Fibroblast of lung (primary cell): ENCODE data around the gene ABCA10. TPM values are rescaled to one million over a fixed set of nuclear protein-coding genes. Genes with fewer than 3 reads are reported as not detected.

Experiments used
- DNase-seq, 2 donors: peaks; one replicate each; pipeline versions ENCODE4 v3.0.0 to v3.0.0-alpha.2; 2010; ENCODE audit warnings: low read depth in 2 of 2
- H2AFZ ChIP-seq: 2 replicates; pipeline ENCODE4 v1.5.1; 2012; ENCODE audit warnings: low read length, control low read depth, inconsistent platforms
- H3K27ac ChIP-seq: 2 replicates; pipeline ENCODE4 v1.5.1; 2011; ENCODE audit warnings: low read length, control low read depth; ENCODE audit not compliant: insufficient read depth
- H3K27me3 ChIP-seq: 2 replicates; pipeline ENCODE4 v1.5.1; 2011; ENCODE audit warnings: mild to moderate bottlenecking, low read length; ENCODE audit not compliant: control insufficient read depth, insufficient read depth
- H3K36me3 ChIP-seq: 2 replicates; pipeline ENCODE4 v1.5.1; 2011; ENCODE audit warnings: low read length; ENCODE audit not compliant: control insufficient read depth, insufficient read depth
- H3K4me1 ChIP-seq: 2 replicates; pipeline ENCODE4 v1.5.1; 2011; ENCODE audit warnings: low read length; ENCODE audit not compliant: control insufficient read depth, insufficient read depth; ENCODE audit errors: extremely low read depth
- H3K4me2 ChIP-seq: 2 replicates; pipeline ENCODE4 v1.5.1; 2011; ENCODE audit warnings: low read length, control low read depth; ENCODE audit not compliant: insufficient read depth; ENCODE audit errors: extremely low read depth
- H3K4me3 ChIP-seq, 4 experiments: fragments of 200-600 bp in 1 of 4; sonication (generic) in 1 of 4; replicated peaks in 1 of 4; 2 replicates each; pipeline ENCODE4 v1.5.1; 2011 to 2016; ENCODE audit warnings: low read length in 4 of 4, low read depth in 3 of 4, mild to moderate bottlenecking in 3 of 4, control low read depth in 2 of 4, inconsistent platforms in 1 of 4, mixed read lengths in 1 of 4; ENCODE audit not compliant: insufficient read depth in 1 of 4; ENCODE audit errors: control extremely low read depth in 1 of 4
- H3K79me2 ChIP-seq: 2 replicates; pipeline ENCODE4 v1.5.1; 2012; ENCODE audit warnings: mild to moderate bottlenecking, low read length, inconsistent platforms; ENCODE audit not compliant: control insufficient read depth, insufficient read depth
- H3K9ac ChIP-seq: 2 replicates; pipeline ENCODE4 v1.5.1; 2011; ENCODE audit warnings: mild to moderate bottlenecking, low read length, control low read depth; ENCODE audit not compliant: insufficient read depth
- H3K9me3 ChIP-seq: 2 replicates; pipeline ENCODE4 v1.5.1; 2012; ENCODE audit warnings: low read depth, low read length; ENCODE audit not compliant: control insufficient read depth, insufficient read depth
- H4K20me1 ChIP-seq: 2 replicates; pipeline ENCODE4 v1.5.1; 2011; ENCODE audit warnings: low read length; ENCODE audit not compliant: control insufficient read depth, insufficient read depth; ENCODE audit errors: extremely low read depth
- CTCF ChIP-seq, 2 donors: IDR thresholded peaks in 1 of 2; conservative IDR thresholded peaks in 1 of 2; 1 replicate in 1 of 2; 2 replicates in 1 of 2; pipeline ENCODE4 v1.5.1; 2011 to 2012; ENCODE audit warnings: low read length in 2 of 2, control low read depth in 1 of 2, inconsistent platforms in 1 of 2, low read depth in 1 of 2, mild to moderate bottlenecking in 1 of 2
- EZH2 ChIP-seq: IDR thresholded peaks from 2 replicates; pipeline ENCODE4 v1.5.1; 2012; ENCODE audit warnings: low read length, control low read depth, mild to moderate bottlenecking; ENCODE audit errors: missing control alignments
- polyA plus RNA-seq, 2 donors: library from polyadenylated mRNA; depleted of rRNA in 1 of 2; stranded (reverse) in 1 of 2; unstranded in 1 of 2; fragments of >200 nt; gene quantifications; 2 replicates each; pipeline ENCODE4 v1.2.1, GENCODE V29; 2011 to 2012; ENCODE audit warnings: missing spikeins in 1 of 2
- total RNA-seq: library from RNA; depleted of rRNA; stranded (reverse); fragments of >200 nt; gene quantifications from 2 replicates; pipeline ENCODE4 v1.2.1, GENCODE V29; 2014

ABCA10 gene
- total and polyA plus RNA-seq, 2 donors (not counting 1 experiment from before 2014, with no cell fraction given), result 0.64 to 2.8 TPM

DNA sequence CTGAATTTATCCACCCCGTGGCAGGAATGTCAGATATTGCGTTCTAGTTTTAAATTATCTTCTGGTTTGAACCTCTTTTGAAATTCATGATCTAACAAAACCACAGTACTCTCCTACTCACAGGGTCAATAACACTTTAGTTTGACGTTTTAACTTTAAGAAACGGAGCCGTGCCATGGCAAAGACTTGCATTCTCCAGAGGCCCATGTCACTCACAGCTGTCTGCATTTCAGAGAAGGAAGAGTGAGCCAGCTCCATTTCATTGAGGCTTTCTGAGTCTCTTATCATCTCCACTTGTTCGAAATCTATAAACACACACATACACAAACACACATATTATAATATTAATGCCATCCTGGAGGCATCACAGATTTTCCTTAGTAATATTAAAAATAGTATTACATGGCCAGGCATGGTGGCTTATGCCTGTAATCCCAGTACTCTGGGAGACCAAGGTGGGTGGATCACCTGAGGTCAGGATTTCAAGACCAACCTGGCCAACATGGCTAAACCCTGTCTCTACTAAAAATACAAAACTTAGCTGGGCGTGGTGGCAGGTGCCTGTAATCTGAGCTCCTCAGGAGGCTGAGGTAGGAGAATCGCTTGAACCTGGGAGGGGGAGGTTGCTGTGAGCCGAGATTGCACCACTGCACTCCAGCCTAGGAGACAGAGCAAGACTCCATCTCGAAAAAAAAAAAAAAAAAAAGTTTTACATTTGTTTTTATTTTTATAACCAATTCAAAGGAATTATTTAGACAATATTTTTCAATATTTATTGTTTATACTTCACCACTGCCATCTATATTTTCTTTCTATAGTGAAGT, 122.5 kb downstream of the ABCA10 start:
- no peak overlapping the region for H3K4me3 ChIP-seq
- no peak for DNase-seq
- no peaks in the 10 kb centered on the region for H3K4me1 ChIP-seq
- no peaks in the 10 kb centered on the region for H3K79me2 ChIP-seq
- no peaks in the 10 kb centered on the region for H3K36me3 ChIP-seq
- H2AFZ ChIP-seq, result peak overlapping the region; percentile 11
- H3K4me2 ChIP-seq, result no peak overlapping the region
- no peak overlapping the region for H3K27ac ChIP-seq
- no peaks in the 10 kb centered on the region for H3K27me3 ChIP-seq
- no peak overlapping the region for H3K9ac ChIP-seq
- TF ChIP-seq EZH2 (no peak), CTCF (conservative IDR thresholded peaks at IDR 0.05 in 1 of 2, IDR thresholded peaks at IDR 0.05 in 1 of 2; ENCODE audit: low read depth in 1 of 2, low read length in 2 of 2) (no peak)
- H4K20me1 ChIP-seq, result no peaks in the 10 kb centered on the region
- no peaks in the 10 kb centered on the region for H3K9me3 ChIP-seq

GRCh38 chr17:69103557-69104233, 124.9 kb downstream of the ABCA10 start:
- Histone ChIP-seq H3K4me2 (no peak overlapping the region), H3K9ac (no peak overlapping the region), H2AFZ (no peak overlapping the region), H3K4me1 (no peaks in the 10 kb centered on the region), H3K27me3 (no peaks in the 10 kb centered on the region), H3K9me3 (no peaks in the 10 kb centered on the region), H3K79me2 (no peaks in the 10 kb centered on the region), H4K20me1 (no peaks in the 10 kb centered on the region), H3K36me3 (no peaks in the 10 kb centered on the region), H3K4me3 (no peak overlapping the region), H3K27ac (no peak overlapping the region)
- TF ChIP-seq EZH2 (no peak), CTCF (conservative IDR thresholded peaks at IDR 0.05 in 1 of 2, IDR thresholded peaks at IDR 0.05 in 1 of 2; ENCODE audit: low read depth in 1 of 2, low read length in 2 of 2) (no peak)
- DNase-seq, result no peak

DNA sequence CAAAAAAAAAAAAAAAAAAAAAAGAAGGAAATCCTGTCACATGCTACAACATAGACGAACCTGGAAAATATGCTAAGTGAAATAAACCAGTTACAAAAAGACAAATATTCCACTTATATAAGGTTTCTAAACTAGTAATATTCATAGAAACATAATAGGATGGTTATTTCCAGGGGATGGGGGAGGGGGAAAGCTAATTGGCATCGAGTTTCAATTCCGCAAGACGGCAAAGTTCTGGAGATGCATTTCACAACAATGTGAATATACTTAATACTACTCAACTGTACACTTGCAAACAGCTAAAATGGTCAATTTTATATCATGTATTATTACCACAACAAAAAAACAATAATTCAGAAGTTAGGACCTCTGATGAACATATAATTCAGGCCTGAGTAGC, 130.0 kb downstream of the ABCA10 start:
- H3K27me3 ChIP-seq, result no peaks in the 10 kb centered on the region
- no peaks in the 10 kb centered on the region for H3K9me3 ChIP-seq
- H3K9ac ChIP-seq, result no peak overlapping the region
- no peak overlapping the region for H3K4me2 ChIP-seq
- H4K20me1 ChIP-seq, result no peaks in the 10 kb centered on the region
- no peak overlapping the region for H3K4me3 ChIP-seq
- H3K4me1 ChIP-seq, result no peaks in the 10 kb centered on the region
- H3K79me2 ChIP-seq, result no peaks in the 10 kb centered on the region
- H3K27ac ChIP-seq, result no peak overlapping the region
- no peaks in the 10 kb centered on the region for H3K36me3 ChIP-seq
- no peak overlapping the region for H2AFZ ChIP-seq
- no peak for TF ChIP-seq EZH2
- no peak for TF ChIP-seq CTCF (conservative IDR thresholded peaks at IDR 0.05 in 1 of 2, IDR thresholded peaks at IDR 0.05 in 1 of 2; ENCODE audit: low read depth in 1 of 2, low read length in 2 of 2)
- DNase-seq, result no peak
